HCT116 (cell line): ENCODE results near the gene OGG1. TPM values are rescaled to one million over a fixed set of nuclear protein-coding genes. Genes with fewer than 3 reads are reported as not detected.

ENCODE experiments used
- ATAC-seq: fragments of 200-7000 bp; cut with Tn5 transposase; 2 replicates; pipeline ENCODE4 v1.9.1; 2020; ENCODE audit warnings: mild to moderate bottlenecking, moderate library complexity
- BruUV-seq: library from RNA; stranded (reverse); fragments of 400-500 nt; replicated peaks from 2 replicates; lab custom pipeline; 2021; lab: Mats Ljungman, UMichigan
- CTCF ChIA-PET: fragments of 300-600 bp; sonication (Branson Sonifier 250); formaldehyde crosslinking; loops from one replicate; lab custom pipeline; 2021; ENCODE audit warnings: antibody characterized with exemption; lab: Charles Lee
- POLR2A ChIA-PET: fragments of 300-600, 350-600 bp; sonication (Branson Sonifier 250); formaldehyde crosslinking; loops from one replicate; lab custom pipeline; 2021; ENCODE audit warnings: antibody characterized with exemption; lab: Charles Lee
- RAD21 ChIA-PET, 2 experiments: fragments of 300-600 bp; sonication (Branson Sonifier 250); formaldehyde crosslinking; loops; one replicate each; lab custom pipeline; 2023; ENCODE audit warnings: low total read pairs in 2 of 2; ENCODE audit not compliant: uncharacterized antibody in 2 of 2, unreplicated experiment in 2 of 2, low non-redundant PET in 1 of 2; lab: Charles Lee
- DNase-seq: peaks from one replicate; pipeline ENCODE4 v3.0.0-alpha.2; 2010; ENCODE audit warnings: low read depth, low spot score
- H2AFZ ChIP-seq: fragments of 200-600 bp; shearing (Covaris generic), sonication (generic); 2 replicates; pipeline ENCODE4 v1.6.1; 2017; ENCODE audit warnings: low read depth, mixed run types, mixed read lengths, antibody characterized with exemption, low read length; ENCODE audit not compliant: poor library complexity, severe bottlenecking
- H3K27ac ChIP-seq: 2 replicates; pipeline ENCODE4 v1.5.1; 2012; ENCODE audit warnings: low read depth, low read length
- H3K27me3 ChIP-seq: fragments of 200-600 bp; sonication (generic); 2 replicates; pipeline ENCODE4 v1.6.1; 2016; ENCODE audit warnings: mixed run types, low read length, mixed read lengths; ENCODE audit not compliant: insufficient read depth
- H3K36me3 ChIP-seq, 2 experiments: fragments of 200-500 bp in 1 of 2; fragments of 200-600 bp in 1 of 2; sonication (Bioruptor generic) in 1 of 2; sonication (generic) in 1 of 2; 2 replicates each; pipeline versions ENCODE4 v1.5.1 to v1.6.1; 2014 to 2016; ENCODE audit warnings: low read length in 2 of 2, inconsistent platforms in 1 of 2, mixed read lengths in 1 of 2, mixed run types in 1 of 2; ENCODE audit not compliant: insufficient read depth in 2 of 2, control insufficient read depth in 1 of 2
- H3K4me1 ChIP-seq, 2 experiments: fragments of 200-600 bp in 1 of 2; sonication (generic) in 1 of 2; 2 replicates each; pipeline versions ENCODE4 v1.5.1 to v1.6.1; 2012 to 2017; ENCODE audit warnings: low read length in 2 of 2, inconsistent platforms in 1 of 2, mild to moderate bottlenecking in 1 of 2, mixed read lengths in 1 of 2, mixed run types in 1 of 2, moderate library complexity in 1 of 2; ENCODE audit not compliant: insufficient read depth in 2 of 2, control insufficient read depth in 1 of 2
- H3K4me2 ChIP-seq: fragments of 200-600 bp; sonication (generic); 2 replicates; pipeline ENCODE4 v1.6.1; 2017; ENCODE audit warnings: mixed run types, low read length, mixed read lengths
- H3K4me3 ChIP-seq, 2 experiments: fragments of 200-600 bp in 1 of 2; sonication (generic) in 1 of 2; replicated peaks in 1 of 2; 2 replicates each; pipeline ENCODE4 v1.5.1; 2011 to 2016; ENCODE audit warnings: low read length in 2 of 2, control low read depth in 1 of 2, low read depth in 1 of 2, mild to moderate bottlenecking in 1 of 2, mixed read lengths in 1 of 2, mixed run types in 1 of 2
- H3K79me2 ChIP-seq: fragments of 200-600 bp; sonication (generic); 2 replicates; pipeline ENCODE4 v1.6.1; 2017; ENCODE audit warnings: mild to moderate bottlenecking, mixed run types, low read length, moderate library complexity, mixed read lengths; ENCODE audit not compliant: insufficient read depth
- H3K9ac ChIP-seq: fragments of 200-600 bp; sonication (generic); 2 replicates; pipeline ENCODE4 v1.6.1; 2016; ENCODE audit warnings: low read length, mixed read lengths
- H3K9me2 ChIP-seq: fragments of 200-600 bp; sonication (generic), shearing (Covaris generic); 2 replicates; pipeline ENCODE4 v1.6.1; 2017; ENCODE audit warnings: mixed run types, mild to moderate bottlenecking, moderate library complexity; ENCODE audit not compliant: insufficient read depth
- H3K9me3 ChIP-seq, 2 experiments: fragments of 200-500 bp in 1 of 2; fragments of 200-600 bp in 1 of 2; sonication (Bioruptor generic) in 1 of 2; sonication (generic) in 1 of 2; 2 replicates each; pipeline ENCODE4 v1.6.1; 2014 to 2017; ENCODE audit warnings: low read length in 2 of 2, mixed read lengths in 2 of 2, inconsistent platforms in 1 of 2, low read depth in 1 of 2, mild to moderate bottlenecking in 1 of 2, mixed run types in 1 of 2, moderate library complexity in 1 of 2; ENCODE audit not compliant: control insufficient read depth in 1 of 2, insufficient read depth in 1 of 2
- H4K20me1 ChIP-seq: fragments of 200-600 bp; sonication (generic), shearing (Covaris generic); 2 replicates; pipeline ENCODE4 v1.6.1; 2017; ENCODE audit warnings: mixed run types, mild to moderate bottlenecking, moderate library complexity; ENCODE audit not compliant: insufficient read depth
- CBX3 ChIP-seq: IDR thresholded peaks from 2 replicates; pipeline ENCODE4 v1.6.1; 2012; ENCODE audit warnings: low read depth
- CEBPB ChIP-seq: IDR thresholded peaks from 2 replicates; pipeline ENCODE4 v1.6.1; 2012; ENCODE audit warnings: low read depth
- ELF1 ChIP-seq: IDR thresholded peaks from 2 replicates; pipeline ENCODE4 v1.6.1; 2012; ENCODE audit warnings: low read depth, borderline replicate concordance
- EZH2 ChIP-seq: fragments of 200-600 bp; sonication (generic); IDR thresholded peaks from 2 replicates; pipeline ENCODE4 v1.6.1; 2017; ENCODE audit warnings: antibody characterized with exemption, mixed run types
- JUND ChIP-seq: IDR thresholded peaks from 2 replicates; pipeline ENCODE4 v1.6.1; 2012
- RAD21 ChIP-seq: IDR thresholded peaks from 2 replicates; pipeline ENCODE4 v1.6.1; 2012; ENCODE audit warnings: low read depth, mild to moderate bottlenecking
- SIN3A ChIP-seq: IDR thresholded peaks from 2 replicates; pipeline ENCODE4 v1.6.1; 2012; ENCODE audit warnings: low read depth
- SRF ChIP-seq: IDR thresholded peaks from 2 replicates; pipeline ENCODE4 v1.6.1; 2012; ENCODE audit warnings: low read depth
- ZNF274 ChIP-seq: fragments of 200-500 bp; sonication (Bioruptor generic); IDR thresholded peaks from 2 replicates; pipeline ENCODE4 v1.6.1; 2014; ENCODE audit warnings: mild to moderate bottlenecking, low read depth, low read length, inconsistent platforms
- intact Hi-C: fragments of 100-400 bp; cut with micrococcal nuclease; formaldehyde crosslinking; loops from 2 replicates; pipeline ENCODE4 v1.10.0; 2022
- total RNA-seq: library from RNA; stranded (reverse); gene quantifications from one replicate; pipeline ENCODE4 v1.2.1, GENCODE V29; 2021; ENCODE audit not compliant: unreplicated experiment
- TF ChIP-seq, protein P1 (sequence below): IDR thresholded peaks from 2 replicates; pipeline ENCODE4 v1.6.1; 2012; ENCODE audit warnings: low read depth

OGG1 gene
- total RNA-seq, 1 experiment from 2014 or later = 16.3 TPM

DNA sequence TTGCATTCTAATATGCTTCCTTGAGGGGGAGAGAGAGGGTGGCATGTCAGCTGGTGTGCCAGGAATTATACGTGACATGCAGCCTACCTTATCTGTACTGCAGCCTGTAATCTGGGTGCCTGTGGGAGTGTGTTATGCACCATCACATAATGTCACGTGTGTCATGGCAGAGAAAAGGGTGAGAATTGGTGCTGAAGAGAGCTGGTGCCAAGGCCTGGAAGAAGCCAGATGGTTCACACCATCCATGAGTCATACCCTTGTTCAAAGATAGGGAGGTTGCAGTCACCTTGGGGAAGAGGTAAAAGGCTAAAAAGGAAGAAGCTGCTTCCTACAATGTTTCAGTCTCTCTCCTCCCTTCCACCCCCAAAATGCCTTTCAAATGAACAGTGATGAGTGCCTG, 12.9 kb upstream of the OGG1 start:
- POLR2A ChIA-PET = no interaction called here
- TF ChIP-seq SIN3A (no peak), ELF1 (no peak), CEBPB (no peak), RAD21 (no peak), EZH2 (no peak), JUND (no peak), SRF (no peak), ZNF274 (no peak), CBX3 (no peak)
- TF ChIP-seq, protein P1, sequence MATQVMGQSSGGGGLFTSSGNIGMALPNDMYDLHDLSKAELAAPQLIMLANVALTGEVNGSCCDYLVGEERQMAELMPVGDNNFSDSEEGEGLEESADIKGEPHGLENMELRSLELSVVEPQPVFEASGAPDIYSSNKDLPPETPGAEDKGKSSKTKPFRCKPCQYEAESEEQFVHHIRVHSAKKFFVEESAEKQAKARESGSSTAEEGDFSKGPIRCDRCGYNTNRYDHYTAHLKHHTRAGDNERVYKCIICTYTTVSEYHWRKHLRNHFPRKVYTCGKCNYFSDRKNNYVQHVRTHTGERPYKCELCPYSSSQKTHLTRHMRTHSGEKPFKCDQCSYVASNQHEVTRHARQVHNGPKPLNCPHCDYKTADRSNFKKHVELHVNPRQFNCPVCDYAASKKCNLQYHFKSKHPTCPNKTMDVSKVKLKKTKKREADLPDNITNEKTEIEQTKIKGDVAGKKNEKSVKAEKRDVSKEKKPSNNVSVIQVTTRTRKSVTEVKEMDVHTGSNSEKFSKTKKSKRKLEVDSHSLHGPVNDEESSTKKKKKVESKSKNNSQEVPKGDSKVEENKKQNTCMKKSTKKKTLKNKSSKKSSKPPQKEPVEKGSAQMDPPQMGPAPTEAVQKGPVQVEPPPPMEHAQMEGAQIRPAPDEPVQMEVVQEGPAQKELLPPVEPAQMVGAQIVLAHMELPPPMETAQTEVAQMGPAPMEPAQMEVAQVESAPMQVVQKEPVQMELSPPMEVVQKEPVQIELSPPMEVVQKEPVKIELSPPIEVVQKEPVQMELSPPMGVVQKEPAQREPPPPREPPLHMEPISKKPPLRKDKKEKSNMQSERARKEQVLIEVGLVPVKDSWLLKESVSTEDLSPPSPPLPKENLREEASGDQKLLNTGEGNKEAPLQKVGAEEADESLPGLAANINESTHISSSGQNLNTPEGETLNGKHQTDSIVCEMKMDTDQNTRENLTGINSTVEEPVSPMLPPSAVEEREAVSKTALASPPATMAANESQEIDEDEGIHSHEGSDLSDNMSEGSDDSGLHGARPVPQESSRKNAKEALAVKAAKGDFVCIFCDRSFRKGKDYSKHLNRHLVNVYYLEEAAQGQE = no peak
- TF ChIP-seq, all 23 proteins: peak for 0
- Histone ChIP-seq H3K36me3 (peaks cover 53 to 69% of the 10 kb centered on the region in 2 experiments), H3K9me2 (no peaks in the 10 kb centered on the region), H3K4me2 (no peak overlapping the region), H4K20me1 (peaks cover 4% of the 10 kb centered on the region; the same call in 1 of the 2 replicates), H2AFZ (no peak overlapping the region), H3K9me3 (no peaks in the 10 kb centered on the region), H3K4me3 (no peak overlapping the region), H3K27me3 (no peaks in the 10 kb centered on the region), H3K27ac (no peak overlapping the region), H3K9ac (no peak overlapping the region), H3K4me1 (peaks cover 9 to 14% of the 10 kb centered on the region in 2 experiments; a peak in 3 of 4 replicates), H3K79me2 (peaks cover 67% of the 10 kb centered on the region)
- ChIA-PET RAD21 (no interaction called here), CTCF (no interaction called here)
- intact Hi-C loops = loop anchor here (10.0 kb wide), 1 partner anchor 382 kb away; no protein-coding TSS in a partner anchor
- DNase-seq (no peak), ATAC-seq (no peak)
- no TSS peak for BruUV-seq
